Measurements from ENCODE around the gene SCGB3A2. TPM values are rescaled to one million over a fixed set of nuclear protein-coding genes. Genes with fewer than 3 reads are reported as not detected.

Gene SCGB3A2
- total RNA-seq, 1 experiment from 2014 or later: 0.51 TPM

DNA sequence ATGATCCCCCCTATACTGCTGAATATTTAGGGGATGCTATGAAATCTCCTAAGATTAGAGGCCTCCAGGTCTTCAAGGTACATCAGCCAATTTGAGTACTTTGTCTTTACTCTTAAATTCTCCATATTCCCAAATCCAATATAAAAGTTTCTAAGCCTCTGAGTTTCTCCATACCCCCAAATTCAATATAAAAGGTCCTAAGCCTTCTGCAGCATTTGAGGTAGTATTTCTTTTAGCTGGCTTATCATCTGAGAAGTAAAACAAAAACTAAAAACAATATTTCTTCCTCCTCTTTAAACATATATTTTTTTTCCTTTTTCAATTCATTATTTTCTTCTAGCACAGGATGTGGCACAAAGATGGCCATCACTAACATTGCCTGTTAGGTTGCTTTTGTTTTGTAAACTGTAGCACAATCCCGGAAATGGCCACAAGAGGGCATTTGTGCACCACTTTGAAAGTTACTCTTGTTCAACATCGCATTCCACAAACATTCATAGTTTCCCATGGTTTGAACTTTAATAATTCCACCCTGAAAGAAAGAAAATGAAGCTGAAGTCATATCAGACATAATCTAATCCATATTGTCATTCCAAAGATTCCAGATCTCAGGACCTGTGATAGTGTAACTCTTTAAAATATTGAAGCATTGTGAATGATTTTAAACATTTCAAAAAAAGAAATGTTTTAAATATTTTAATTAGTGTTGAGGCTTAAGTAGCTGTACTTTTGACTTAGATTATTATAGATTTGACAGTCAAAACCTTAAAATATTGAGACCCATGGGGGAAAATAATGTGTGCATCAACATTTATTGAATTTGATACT is 21.0 kb upstream of the SCGB3A2 start:
- Histone ChIP-seq H3K4me3 (ENCODE audit: low read length) (no peak overlapping the region), H3K27me3 (ENCODE audit: low read length) (no peaks in the 10 kb centered on the region), H3K9ac (ENCODE audit: low read length) (no peak overlapping the region), H3K36me3 (ENCODE audit: low read depth, low read length) (no peaks in the 10 kb centered on the region), H3K9me2 (replicated peaks; ENCODE audit: low read length) (no peaks in the 10 kb centered on the region), H3K79me2 (ENCODE audit: low read length) (no peaks in the 10 kb centered on the region), H3K9me3 (ENCODE audit: low read length) (no peaks in the 10 kb centered on the region), H3K4me2 (ENCODE audit: low read length) (no peak overlapping the region), H3F3A (ENCODE audit: low read length, unreplicated experiment) (no peaks in the 10 kb centered on the region), H3K4me1 (ENCODE audit: insufficient read depth, low read length) (peaks cover 18% of the 10 kb centered on the region), H3K27ac (ENCODE audit: low read length) (no peak overlapping the region), H2AFZ (ENCODE audit: low read length) (no peak overlapping the region), H4K20me1 (ENCODE audit: low read length) (no peaks in the 10 kb centered on the region)
- ATAC-seq (peak; percentile 79), DNase-seq (peak; percentile 95)
- CTCF ChIA-PET: interaction anchor here (0.5 to 4.0 kb wide), 16 partner anchors 26 to 1373 kb away, joined by 3 to 49 read pairs (median 4); partner anchors contain the start of gene C5orf46
- BruUV-seq (replicated peaks): no TSS peak
- intact Hi-C loops (cut with micrococcal nuclease): loop anchor here (1.0 to 5.0 kb wide), 4 partner anchors 30 to 265 kb away; no protein-coding TSS in a partner anchor
- POLR2A ChIA-PET (ENCODE audit: unreplicated experiment): no interaction called here
- TF ChIP-seq EZH2phosphoT487 (IDR thresholded peaks at IDR 0.05; ENCODE audit: borderline replicate concordance, low read length): no peak
- TF ChIP-seq, protein P1, sequence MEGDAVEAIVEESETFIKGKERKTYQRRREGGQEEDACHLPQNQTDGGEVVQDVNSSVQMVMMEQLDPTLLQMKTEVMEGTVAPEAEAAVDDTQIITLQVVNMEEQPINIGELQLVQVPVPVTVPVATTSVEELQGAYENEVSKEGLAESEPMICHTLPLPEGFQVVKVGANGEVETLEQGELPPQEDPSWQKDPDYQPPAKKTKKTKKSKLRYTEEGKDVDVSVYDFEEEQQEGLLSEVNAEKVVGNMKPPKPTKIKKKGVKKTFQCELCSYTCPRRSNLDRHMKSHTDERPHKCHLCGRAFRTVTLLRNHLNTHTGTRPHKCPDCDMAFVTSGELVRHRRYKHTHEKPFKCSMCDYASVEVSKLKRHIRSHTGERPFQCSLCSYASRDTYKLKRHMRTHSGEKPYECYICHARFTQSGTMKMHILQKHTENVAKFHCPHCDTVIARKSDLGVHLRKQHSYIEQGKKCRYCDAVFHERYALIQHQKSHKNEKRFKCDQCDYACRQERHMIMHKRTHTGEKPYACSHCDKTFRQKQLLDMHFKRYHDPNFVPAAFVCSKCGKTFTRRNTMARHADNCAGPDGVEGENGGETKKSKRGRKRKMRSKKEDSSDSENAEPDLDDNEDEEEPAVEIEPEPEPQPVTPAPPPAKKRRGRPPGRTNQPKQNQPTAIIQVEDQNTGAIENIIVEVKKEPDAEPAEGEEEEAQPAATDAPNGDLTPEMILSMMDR (conservative IDR thresholded peaks at IDR 0.05; ENCODE audit: low read depth, low read length): peak; percentile 98
- TF ChIP-seq EZH2 (IDR thresholded peaks at IDR 0.05; ENCODE audit: low read length, unreplicated experiment): no peak

DNA sequence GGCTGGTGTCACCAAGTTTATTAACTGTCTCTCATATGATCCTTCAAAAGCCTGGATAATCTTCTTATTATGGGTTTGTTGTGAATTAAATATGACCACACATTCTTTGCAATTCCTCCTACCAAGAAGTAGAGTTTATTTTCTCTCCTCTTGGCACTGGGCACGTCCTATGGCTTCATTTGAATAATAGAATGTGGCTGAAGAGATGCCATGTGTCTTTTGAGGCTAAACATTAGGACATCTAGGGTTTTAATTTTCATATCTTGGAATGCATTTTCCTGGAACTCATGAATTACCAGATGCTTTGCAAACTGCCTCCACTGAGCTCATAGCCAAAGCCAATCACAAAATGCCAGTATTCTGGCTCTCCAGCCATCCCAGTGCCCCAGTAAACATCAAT is 19.9 kb upstream of the SCGB3A2 start:
- Histone ChIP-seq H3K4me3 (ENCODE audit: low read length) (no peak overlapping the region), H3K27me3 (ENCODE audit: low read length) (no peaks in the 10 kb centered on the region), H3K4me2 (ENCODE audit: low read length) (no peak overlapping the region), H3K9me3 (ENCODE audit: low read length) (no peaks in the 10 kb centered on the region), H3K79me2 (ENCODE audit: low read length) (no peaks in the 10 kb centered on the region), H3K36me3 (ENCODE audit: low read depth, low read length) (no peaks in the 10 kb centered on the region), H3K27ac (ENCODE audit: low read length) (no peak overlapping the region), H4K20me1 (ENCODE audit: low read length) (no peaks in the 10 kb centered on the region), H3K9me2 (replicated peaks; ENCODE audit: low read length) (no peaks in the 10 kb centered on the region), H2AFZ (ENCODE audit: low read length) (no peak overlapping the region), H3F3A (ENCODE audit: low read length, unreplicated experiment) (no peaks in the 10 kb centered on the region), H3K9ac (ENCODE audit: low read length) (no peak overlapping the region), H3K4me1 (ENCODE audit: insufficient read depth, low read length) (peaks cover 18% of the 10 kb centered on the region)
- ATAC-seq (no peak), DNase-seq (no peak)
- BruUV-seq (replicated peaks): TSS peak; percentile 49
- ChIA-PET CTCF (interaction anchor here (0.8 to 4.0 kb wide), 5 partner anchors 29 to 229 kb away, joined by 3 to 49 read pairs (median 3); partner anchors contain the start of gene C5orf46), POLR2A (ENCODE audit: unreplicated experiment) (no interaction called here)
- TF ChIP-seq EZH2phosphoT487 (IDR thresholded peaks at IDR 0.05; ENCODE audit: borderline replicate concordance, low read length): no peak
- TF ChIP-seq, protein P1 (conservative IDR thresholded peaks at IDR 0.05; ENCODE audit: low read depth, low read length): no peak
- no peak for TF ChIP-seq EZH2 (IDR thresholded peaks at IDR 0.05; ENCODE audit: low read length, unreplicated experiment)
- intact Hi-C loops (cut with micrococcal nuclease): loop anchor here (5.0 kb wide), 1 partner anchor 264 kb away; no protein-coding TSS in a partner anchor

Data from PC-3 (cell line).